ENCODE data around the gene RBP5.

RBP5 gene

GRCh38 chr12:7120166-7120565 is 8.5 kb downstream of the RBP5 start:
- TF ChIP-seq GABPA (IDR thresholded peaks at IDR 0.05; ENCODE audit: low read depth) (no peak), SPI1 (IDR thresholded peaks at IDR 0.05; ENCODE audit: borderline replicate concordance, low read depth) (no peak)
- DNase-seq (ENCODE audit: low read depth in 1 of 2, low spot score in 1 of 2) = no peak
- no peaks in the 10 kb centered on the region for H3K27me3 ChIP-seq (ENCODE audit: insufficient read depth, poor library complexity, severe bottlenecking)
- H3K27ac ChIP-seq (replicated peaks) = no peak overlapping the region
- no peak overlapping the region for H3K4me3 ChIP-seq (replicated peaks; ENCODE audit: insufficient read depth, low read length)

- TF ChIP-seq POLR2AphosphoS5 (IDR thresholded peaks at IDR 0.05; ENCODE audit: low read depth) = no peak
- no peak for TF ChIP-seq REST (IDR thresholded peaks at IDR 0.05; ENCODE audit: insufficient replicate concordance, low read depth)
- no peak for TF ChIP-seq SPI1 (IDR thresholded peaks at IDR 0.05; ENCODE audit: borderline replicate concordance, low read depth)
- TF ChIP-seq CTCF (IDR thresholded peaks at IDR 0.05; ENCODE audit: insufficient read depth, low read length) = no peak
- TF ChIP-seq GABPA (IDR thresholded peaks at IDR 0.05; ENCODE audit: low read depth) = no peak
- Histone ChIP-seq H3K27me3 (ENCODE audit: insufficient read depth, poor library complexity, severe bottlenecking) (no peaks in the 10 kb centered on the region), H3K4me3 (replicated peaks; ENCODE audit: insufficient read depth, low read length) (no peak overlapping the region), H3K27ac (replicated peaks) (no peak overlapping the region)
- peak in 1 of 2 experiments; percentile 30 for DNase-seq (ENCODE audit: low read depth in 1 of 2, low spot score in 1 of 2)
These were observed 9.8 kb downstream of the RBP5 start for GRCh38 chr12:7118881-7119280.

DNA sequence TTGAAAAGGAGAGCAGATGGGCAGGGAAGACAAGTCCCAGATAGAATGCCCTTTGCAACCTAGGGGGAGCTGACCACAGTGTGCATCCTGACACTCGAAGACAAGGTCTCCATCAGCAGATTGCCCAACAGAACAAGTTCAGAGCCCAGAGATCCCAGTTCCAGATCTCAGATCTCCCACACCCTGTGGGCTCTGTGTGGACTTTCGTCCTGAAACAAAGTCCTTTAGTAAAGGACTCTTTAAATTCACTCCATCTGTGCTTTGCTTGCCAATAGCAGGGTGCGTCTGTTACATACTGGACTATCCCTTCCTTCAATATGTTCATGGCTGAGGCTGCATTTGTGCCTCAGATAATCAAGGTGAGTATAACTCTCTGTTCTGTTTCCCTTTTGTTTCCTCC is 11.0 kb downstream of the RBP5 start:
- Histone ChIP-seq H3K27ac (replicated peaks) (no peak overlapping the region), H3K27me3 (ENCODE audit: insufficient read depth, poor library complexity, severe bottlenecking) (no peaks in the 10 kb centered on the region), H3K4me3 (replicated peaks; ENCODE audit: insufficient read depth, low read length) (no peak overlapping the region)
- TF ChIP-seq REST (IDR thresholded peaks at IDR 0.05; ENCODE audit: insufficient replicate concordance, low read depth) (no peak), POLR2AphosphoS5 (IDR thresholded peaks at IDR 0.05; ENCODE audit: low read depth) (no peak), SPI1 (IDR thresholded peaks at IDR 0.05; ENCODE audit: borderline replicate concordance, low read depth) (no peak), CTCF (IDR thresholded peaks at IDR 0.05; ENCODE audit: insufficient read depth, low read length) (no peak), GABPA (IDR thresholded peaks at IDR 0.05; ENCODE audit: low read depth) (no peak)
- no peak for DNase-seq (ENCODE audit: low read depth in 1 of 2, low spot score in 1 of 2)

DNA sequence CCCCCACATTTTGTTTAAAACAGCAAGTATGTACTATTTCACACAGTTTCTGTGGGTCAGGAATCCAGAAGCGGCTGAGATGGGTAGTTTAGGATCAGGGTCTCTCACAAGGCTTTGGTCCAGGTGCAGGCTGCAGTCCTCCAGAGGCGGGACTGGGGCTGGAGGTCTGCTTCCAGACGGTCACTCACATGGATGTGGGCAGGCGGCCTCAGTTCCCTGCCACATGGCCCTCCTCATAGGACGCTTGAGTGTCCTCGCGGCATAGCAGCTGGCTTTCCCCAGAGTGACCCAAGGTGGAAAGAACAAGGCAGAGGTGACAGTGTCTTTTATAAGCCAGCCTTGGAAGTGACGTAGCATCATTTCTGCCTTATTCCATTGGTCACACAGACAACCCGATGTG is 11.8 kb downstream of the RBP5 start:
- TF ChIP-seq CTCF (IDR thresholded peaks at IDR 0.05; ENCODE audit: insufficient read depth, low read length) (no peak), POLR2AphosphoS5 (IDR thresholded peaks at IDR 0.05; ENCODE audit: low read depth) (no peak), SPI1 (IDR thresholded peaks at IDR 0.05; ENCODE audit: borderline replicate concordance, low read depth) (no peak), GABPA (IDR thresholded peaks at IDR 0.05; ENCODE audit: low read depth) (no peak), REST (IDR thresholded peaks at IDR 0.05; ENCODE audit: insufficient replicate concordance, low read depth) (no peak)
- H3K4me3 ChIP-seq (replicated peaks; ENCODE audit: insufficient read depth, low read length) = no peak overlapping the region
- DNase-seq (ENCODE audit: low read depth in 1 of 2, low spot score in 1 of 2) = no peak
- H3K27ac ChIP-seq (replicated peaks) = no peak overlapping the region
- H3K27me3 ChIP-seq (ENCODE audit: insufficient read depth, poor library complexity, severe bottlenecking) = no peaks in the 10 kb centered on the region

Measured in HL-60 (cell line).